ENCODE measurements around the gene PBRM1.
A peak's percentile ranks its signal among the peaks of the same experiment; 100 is the strongest.
"Not testable (repeated sequence)": the region's sequence is repeated elsewhere in the genome, so short reads cannot be mapped to it uniquely, and the experiment has no call there.

Gene PBRM1

DNA sequence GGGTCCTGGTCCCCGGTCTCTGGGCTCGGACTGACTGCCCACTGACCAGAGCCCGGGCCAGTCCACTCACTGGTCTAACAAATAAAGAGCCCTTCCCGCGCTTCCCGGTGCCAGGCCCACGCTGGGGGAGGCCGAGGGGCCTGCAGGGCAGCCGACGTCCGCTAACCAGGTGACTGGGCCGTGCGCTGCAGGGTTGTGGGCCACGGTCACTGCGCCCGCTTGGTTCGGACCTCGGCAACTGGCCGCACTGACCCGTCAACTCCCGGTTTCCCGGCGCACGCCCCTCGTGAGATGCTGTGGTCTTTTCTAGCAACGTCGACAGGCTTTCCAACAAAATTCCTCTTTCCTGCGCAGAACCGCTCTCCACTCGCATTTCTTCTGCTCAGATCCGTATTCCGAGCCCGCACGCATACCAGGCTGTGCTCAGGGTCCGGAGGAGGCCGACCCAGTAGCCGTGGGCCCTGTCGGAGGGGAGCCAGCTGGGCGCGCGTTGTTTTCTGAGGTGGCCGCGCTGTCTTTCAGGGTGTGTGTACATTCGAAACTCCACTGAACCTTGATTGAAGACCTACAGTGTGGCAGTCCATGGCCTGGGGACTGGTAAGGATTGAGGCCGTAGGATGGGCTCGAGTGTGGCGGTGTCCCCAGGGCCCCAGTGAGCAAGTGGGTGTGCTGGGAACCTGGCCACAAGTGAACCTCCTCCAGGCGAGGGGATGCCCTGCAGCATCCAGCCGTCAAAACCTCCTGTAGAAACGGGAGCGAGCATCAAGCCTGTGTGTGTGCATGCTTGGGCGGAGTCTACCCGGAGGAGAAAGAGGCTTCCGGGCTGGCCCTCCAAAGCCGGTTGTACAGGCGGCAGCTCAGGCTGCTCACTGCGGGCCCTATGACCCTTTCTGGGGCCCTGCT is 151.2 kb downstream of the PBRM1 start:
- DNase-seq: no peak

DNA sequence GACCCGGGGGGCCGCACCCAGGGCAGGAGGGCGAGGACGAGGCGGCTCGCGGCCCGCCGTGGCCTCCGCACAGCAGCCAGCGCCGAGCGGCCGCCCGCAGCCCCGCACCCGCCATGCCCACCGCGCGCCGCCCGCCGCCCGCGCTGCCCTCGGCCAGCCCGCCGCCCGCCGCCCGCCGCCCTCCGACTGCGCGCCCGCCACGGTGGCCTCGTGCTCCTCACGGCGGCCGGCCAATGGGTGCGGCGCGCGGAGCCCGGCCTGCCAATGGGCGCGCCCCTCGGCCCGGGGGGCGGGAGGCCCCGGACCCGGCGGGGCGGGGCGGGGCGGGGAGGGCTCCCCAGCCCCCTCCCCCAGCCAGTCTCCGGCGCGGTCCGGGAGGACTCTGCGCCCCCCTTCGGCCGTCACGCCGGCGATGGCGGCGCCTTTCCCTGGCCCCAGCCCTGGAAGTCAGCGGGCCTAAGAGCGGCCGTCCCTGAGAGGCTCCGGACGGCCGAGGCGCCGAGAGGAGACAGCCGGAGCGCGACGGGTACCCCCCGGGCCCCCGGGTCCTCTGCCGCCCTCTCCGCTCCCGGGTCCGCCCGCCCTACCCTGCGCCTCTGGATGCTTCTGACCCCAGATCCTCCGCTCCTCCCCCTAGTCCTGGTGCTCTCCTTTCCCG is 152.0 kb downstream of the PBRM1 start, which contains the start of gene NT5DC2:
NT5DC2 (minus strand) TSS at position 235 of the 658 bp plus-strand sequence; CDS start at position 115, 120 bp downstream.
- DNase-seq: peak; percentile 37 to 59

DNA sequence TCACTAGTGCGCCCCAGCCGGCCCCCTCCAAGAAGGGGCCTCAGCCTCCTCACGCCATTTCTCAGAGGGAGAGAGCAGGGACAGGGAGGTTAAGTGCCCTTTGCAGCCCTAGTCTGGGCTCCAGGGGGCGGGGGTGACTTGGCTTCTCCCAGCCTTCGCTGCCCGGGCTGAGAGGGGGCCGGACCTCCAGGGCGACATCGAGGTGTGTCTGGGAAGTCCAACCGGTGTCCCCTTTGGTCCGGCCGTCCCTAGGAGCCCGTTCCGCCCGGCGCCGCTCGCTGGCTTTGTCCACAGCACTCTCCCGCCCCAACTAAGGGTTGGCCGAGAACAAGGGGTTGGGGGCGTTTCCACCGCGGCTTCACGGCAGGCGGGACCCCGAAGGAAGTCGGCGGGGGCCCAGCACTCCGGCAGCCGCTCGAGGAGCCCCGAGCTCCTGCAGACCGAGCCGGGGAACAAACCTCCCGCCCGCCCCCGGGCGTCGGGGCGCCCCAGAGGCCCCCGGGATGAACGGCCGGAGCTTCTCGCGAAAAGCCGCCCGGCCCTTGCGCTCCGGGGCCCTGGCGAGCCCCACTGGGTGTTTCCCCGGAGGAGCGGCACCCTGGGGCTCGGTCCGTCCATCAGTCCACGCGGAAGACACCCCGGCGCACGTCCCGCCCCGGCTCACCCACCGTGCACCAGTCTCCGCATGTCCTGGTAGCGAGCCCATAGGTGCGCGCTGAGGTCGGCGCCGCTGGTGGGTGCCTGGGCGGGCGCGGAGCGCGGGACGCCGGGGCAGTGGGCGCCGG is 152.7 kb downstream of the PBRM1 start:
- no peak for DNase-seq

DNA sequence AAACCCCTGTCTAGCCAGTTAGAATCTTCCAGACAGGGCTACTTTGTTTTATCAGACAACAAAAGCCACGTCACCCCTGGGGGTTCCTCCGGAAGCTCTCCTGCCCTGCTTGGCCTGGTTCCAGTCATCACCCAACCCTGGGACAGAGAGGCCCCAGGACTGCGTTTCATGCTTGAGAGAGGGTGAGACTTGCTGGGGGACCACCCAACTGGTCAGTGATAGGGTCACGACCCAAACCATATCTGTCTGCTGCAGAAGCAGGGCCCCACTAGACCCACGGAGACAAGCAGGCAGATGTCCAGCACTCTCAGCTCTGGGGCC is 153.2 kb downstream of the PBRM1 start:
- no peak for DNase-seq

DNA sequence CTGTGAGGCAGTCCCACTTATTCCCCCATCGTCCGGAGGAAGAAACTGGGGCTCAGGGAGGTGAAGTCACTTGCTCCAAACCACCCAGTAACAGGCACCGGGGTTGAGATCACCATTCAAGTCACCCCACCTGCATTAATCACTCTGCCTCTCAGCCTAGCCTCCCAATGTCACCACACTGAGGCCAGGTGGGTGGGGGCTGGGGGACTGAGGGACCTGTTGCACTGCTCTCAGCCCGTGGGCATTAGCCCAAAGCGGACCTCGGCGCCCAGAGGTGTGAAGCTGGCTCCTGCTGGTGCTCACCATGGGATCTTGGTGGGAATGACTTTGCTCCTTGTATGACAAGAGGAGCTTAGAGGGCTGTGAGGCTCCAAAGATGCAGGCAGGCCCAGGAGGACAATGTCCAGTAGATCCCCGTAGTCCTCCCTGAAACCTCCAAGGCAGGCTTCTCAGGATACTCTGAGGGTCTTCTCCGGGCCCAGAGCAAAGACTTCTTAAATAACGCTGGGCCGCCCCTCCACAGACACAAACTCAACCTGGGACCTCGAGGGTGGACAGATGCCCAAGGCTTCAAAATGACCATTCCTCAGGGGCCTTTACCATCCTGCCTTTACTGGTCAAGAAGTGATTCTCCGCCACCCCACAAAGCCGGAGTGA is 153.7 kb downstream of the PBRM1 start:
- no peak for DNase-seq

DNA sequence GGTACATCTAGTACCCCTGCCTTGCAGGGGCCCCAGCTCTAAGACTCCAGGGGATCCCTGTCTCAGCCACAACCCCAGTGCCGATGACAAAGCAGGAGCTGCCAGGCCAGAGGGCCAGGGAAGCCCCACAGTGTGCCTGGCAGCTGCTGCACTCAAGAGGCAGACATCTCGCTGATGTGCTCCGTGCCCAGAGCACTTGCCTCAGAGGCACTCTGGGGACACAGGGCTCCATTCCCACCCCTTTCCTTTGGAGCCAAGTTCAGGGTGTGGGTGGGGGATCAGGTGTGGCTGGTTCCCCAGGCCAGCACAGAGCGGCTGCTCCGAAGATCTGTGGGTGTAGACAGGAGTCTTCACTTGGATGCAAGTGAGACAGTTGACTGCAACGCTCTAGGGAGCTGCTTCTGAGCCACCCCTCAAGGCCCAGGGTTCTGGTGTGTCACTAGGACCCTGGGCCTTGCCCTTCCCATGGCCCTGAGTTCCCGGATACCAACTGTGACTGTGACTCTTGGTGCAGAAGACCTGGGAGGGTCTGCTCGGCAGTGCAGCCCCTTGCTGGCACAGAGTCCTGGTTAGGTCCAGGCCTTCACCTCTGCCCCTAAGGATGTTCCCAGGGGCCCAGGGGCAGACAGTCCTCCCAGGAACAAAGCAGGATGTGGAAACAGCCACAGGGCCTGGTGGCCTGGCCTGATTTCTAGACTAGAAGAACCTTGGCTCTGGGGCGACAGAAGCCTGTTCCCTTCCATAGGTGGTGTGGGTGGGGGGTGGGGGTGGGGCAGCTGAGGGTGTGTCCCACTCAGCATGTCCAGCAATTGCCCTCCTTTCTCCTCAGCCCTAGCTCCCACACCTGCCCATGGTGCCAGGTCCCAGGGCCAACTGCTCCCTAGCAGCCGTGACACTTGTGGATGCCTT is 154.5 kb downstream of the PBRM1 start:
- DNase-seq: no peak

DNA sequence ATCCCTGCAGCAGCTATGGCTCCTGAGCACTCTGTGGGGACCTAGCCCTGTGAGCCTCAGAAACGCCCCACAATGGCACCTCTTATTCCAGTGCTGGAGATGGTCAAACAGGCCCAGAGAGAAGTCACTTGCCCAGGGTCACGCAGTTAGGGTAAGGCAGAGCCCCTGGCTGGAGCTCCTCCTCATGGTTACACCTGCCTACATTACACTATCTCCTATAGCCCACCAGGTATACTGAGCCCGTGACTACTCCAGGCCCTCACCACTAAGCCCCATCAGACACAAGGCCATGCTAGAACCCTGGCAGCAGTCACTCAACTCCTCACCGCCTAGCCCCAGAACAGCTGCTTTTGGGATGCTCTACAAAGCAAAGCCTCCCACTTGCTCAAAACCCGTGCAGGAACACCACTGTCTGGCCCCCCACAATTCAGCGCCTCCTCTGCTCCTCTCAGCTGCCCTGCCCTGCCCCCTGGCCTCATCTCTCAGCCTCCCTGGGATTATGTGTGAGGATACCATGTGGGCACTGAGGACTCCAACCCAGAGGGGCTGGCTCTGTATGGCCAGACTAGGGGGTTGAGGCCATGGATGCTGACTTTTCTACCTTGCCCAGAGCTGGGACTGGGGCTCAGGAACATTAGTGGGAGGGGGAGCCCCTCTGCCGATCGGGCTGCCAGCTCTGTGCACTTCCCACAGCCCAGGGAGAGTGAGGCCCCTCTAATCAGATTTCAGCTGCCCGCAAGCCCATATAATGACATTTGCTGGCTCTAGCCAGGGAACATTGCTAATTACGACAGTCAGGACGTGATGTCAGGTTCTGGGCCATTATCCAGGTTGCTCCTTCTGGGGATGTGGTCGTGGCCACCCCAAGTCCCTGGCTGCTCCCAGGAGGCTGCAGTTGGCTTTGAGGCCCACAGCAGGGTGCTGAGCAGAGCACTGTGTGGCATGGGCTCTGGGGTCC is 156.1 kb downstream of the PBRM1 start:
- DNase-seq: no peak

DNA sequence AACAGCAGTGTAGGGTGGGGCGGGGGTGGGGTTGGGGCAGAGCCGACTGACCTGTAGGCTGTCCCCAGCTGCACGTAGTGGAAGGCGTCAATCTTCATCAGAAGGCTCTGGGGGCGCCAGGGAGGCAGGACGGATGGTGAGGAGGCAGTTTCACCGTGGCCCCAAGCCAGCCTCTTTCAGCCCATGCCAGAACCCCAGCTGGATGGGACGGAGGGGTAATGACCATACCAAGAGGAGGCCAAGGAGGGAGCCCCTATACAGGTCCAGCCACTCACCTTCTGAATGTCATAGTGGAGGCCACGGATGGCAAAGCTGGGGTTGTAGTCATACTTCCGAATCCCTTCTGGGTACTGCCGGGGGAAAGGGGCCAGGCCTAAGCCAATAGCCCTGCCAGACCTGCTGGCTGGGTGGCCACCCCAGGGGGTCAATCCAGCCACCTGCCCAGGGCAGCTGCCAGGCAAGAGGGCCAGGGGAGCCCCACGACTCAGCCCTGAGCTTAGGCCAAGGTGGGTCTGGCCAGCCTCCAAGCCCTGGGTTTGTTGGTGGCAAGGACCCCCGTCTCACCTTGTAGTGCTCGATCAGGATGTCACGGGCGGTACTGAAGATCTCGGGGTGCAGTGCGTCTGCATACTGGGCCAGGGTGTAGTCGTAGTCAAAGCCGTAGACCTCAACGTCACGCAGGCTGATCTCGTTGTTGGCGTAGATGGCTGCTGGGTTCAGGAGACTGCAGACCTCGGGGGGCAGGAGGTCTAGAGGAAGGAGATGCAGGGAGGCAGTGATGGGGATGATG is 156.9 kb downstream of the PBRM1 start:
- DNase-seq: no peak

DNA sequence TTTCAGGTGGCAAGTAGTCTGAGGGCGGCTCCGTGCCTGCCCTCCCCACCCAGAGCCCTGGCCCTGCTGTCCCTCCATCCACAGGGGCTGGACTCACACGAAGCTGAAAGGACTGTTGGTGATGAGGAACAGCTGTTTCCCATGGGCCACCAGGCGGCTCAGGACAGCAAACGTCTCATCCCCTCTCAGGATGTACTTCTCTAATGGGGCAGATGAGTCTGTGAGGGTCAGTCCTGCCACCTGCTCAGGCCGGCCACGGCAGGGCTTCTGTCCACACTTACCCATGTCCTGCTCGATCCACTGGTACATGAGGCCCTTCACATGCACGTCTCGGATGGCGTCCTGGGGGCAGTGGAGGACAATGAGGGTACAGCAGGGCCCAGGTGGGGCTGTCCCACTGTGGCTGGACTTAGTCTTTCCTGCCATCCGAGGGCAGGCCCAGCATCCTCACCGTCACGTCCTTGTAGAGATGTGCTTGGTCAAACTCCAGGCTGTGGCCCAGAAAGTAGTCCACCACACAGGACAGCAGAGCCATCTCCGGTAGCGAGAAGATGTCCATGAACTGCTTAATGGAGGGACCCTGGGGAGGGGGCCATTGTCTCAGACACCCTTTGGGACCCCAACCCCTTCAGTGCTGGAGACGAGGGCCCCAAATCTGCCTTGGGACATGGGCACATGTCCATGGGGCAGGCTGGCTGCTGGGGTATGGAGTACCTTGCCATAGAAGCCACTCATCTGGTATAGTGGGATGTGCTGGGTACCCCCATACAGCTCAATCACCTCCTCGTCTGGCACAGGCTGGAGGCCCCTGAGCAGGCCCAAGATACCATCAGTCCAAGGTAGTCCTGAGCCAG is 157.8 kb downstream of the PBRM1 start:
- DNase-seq: no peak

DNA sequence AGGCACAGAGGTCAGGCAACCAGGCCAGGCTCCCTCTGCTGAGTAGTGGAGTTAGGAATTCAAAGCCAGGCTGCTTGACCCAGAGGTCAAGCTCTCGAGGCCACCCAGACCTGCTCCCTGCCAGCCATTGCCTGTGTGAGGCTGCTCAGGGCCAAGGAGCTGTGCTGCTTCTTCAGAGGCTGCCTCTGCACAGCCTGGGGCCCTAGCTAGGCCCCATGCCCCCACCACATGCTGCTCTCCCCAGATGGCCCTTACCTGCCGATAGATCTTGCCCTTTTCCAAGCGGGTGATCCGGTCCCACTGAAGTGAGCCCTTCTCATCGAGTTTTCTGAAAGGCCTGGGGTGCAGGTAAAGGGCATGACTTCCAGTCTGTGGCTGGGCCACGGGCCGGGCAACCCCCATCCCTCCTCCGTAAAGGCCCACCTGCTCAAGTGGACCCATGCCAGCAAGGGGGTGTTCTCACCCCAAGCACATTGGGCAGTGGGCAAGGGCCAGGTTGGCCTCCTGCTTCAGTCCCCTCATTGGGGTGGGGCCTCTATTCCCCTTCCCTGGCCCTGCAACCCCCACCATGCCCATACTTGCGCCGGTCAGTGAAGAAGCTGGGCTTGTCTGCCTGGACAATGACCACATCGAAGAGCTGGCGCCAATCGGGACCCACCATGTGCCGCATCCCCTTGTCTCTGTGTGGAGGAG is 158.5 kb downstream of the PBRM1 start:
- DNase-seq: no peak

DNA sequence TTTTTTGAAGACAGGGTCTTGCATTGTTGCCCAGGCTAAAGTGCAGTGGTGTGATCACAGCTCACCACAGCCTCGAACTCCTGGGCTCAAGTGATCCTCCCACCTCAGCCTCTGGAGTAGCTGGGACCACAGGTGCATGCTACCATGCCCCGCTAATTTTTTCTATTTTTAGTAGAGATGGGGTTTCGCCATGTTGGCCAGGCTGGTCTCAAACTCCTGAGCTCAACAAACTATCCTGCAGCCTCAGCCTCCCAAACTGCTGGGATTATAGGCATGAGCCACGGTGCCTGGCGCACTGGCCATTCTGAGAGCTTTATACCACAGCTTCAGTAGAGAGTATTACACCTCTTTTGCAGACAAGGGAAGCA is 159.1 kb downstream of the PBRM1 start:
- DNase-seq: not testable (repeated sequence)

DNA sequence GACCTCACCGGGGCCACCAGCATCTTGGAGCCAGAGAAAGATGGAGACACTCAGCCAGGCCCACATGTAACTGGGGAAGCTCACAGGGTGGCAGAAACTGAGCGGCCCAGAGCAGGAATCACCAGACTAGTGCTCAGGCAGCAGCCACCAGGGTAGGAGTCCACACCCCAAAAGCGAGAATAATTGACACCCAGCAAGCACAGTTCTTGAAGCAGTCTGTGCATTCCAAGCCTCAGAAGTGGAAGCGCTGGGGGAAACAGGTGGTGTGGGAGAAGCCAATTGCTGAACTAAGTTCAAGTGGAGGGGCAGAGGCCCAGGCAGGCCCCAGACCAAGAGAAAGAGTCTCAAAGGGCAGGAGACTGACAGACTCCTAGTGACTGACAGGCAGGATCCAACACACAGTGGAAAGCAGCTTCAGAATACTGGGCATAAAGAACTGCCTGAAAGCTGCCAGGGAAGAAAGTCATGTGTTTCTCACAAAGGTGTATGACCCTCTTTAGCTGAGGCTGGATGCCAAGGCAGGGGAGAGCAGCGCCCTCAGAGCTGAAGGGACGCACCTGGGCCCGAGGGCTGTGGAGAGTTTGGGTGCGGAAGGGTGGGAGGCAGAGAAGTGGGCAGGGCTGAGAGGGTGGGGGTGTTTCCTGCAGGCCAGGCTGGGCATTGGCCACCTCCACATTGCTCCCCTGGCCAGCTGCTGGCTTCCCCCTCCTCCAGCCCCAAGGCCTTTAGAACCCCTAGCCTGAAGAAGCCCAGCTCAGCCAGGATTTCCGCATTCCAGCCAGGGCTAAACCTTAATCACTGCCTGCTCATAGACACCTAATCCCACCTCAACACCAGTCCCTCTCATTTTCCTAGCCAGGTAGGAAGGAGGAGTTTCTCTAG is 159.8 kb downstream of the PBRM1 start:
- DNase-seq: no peak

DNA sequence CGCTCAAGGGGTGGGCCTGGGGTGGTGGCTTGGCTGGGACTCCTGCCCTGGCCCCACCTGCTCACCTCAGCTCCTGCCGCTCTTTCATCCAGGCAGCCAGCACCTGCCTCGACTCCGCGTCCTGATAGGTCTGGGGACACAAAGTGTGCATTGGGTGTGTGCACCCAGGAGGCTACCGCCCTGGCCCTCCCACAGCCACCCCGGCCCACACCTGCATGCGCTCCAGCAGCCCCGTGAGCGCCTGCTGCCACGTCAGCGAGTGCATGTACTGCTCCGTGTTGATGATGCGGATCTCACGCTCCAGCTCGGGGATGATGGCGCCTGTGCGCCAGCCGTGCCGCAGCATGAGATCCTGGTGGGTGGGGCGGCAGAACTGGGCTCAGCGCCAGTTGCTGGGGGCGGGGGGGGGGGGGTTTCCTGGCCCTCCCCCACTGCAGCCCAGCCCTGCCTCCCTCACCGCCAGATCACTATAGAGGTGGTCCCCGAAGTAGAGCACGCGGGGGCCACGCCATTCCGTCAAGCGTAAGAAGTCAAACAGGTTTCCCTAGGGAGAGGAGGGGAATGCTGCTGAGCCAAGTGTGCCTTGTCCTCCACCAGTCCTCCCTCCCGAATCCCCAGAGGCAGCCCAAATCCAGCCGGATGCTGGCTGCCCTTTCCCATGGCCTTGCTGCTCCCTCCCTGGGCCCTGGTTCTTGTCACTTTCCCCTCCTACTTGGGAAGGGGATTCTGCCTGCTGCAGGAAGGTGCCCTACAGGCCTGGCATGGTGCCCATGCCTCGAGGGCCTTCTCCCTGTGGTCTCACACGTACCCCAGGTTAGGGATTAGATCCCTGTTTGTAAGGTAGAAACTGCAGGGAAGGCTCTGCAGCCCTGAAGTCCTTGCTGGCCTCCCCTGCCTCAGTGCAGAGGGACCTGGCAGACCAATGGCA is 160.7 kb downstream of the PBRM1 start:
- DNase-seq: no peak

DNA sequence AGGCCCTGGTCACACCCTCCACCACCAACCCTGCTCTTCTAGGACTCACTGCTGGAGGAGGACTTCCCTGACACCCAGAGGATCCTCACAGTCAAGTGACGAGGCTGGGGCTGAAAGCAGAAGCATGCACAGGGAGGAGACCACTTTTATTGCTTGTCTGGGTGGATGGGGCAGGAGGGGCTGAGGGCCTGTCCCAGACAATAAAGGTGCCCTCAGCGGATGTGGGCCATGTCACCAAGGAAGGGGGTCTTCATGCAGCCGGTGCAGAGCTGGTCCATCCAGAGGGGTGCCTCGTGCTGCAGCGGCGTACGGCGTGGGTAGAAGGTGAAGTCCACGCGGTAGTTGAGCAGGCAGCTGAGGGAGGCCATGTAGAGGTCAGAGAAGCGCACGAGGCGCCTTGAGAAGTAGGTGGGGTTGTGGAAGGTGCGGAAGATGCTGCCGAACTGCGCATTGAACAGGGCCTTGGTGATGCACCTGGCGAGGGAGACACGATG is 161.4 kb downstream of the PBRM1 start:
- no peak for DNase-seq

DNA sequence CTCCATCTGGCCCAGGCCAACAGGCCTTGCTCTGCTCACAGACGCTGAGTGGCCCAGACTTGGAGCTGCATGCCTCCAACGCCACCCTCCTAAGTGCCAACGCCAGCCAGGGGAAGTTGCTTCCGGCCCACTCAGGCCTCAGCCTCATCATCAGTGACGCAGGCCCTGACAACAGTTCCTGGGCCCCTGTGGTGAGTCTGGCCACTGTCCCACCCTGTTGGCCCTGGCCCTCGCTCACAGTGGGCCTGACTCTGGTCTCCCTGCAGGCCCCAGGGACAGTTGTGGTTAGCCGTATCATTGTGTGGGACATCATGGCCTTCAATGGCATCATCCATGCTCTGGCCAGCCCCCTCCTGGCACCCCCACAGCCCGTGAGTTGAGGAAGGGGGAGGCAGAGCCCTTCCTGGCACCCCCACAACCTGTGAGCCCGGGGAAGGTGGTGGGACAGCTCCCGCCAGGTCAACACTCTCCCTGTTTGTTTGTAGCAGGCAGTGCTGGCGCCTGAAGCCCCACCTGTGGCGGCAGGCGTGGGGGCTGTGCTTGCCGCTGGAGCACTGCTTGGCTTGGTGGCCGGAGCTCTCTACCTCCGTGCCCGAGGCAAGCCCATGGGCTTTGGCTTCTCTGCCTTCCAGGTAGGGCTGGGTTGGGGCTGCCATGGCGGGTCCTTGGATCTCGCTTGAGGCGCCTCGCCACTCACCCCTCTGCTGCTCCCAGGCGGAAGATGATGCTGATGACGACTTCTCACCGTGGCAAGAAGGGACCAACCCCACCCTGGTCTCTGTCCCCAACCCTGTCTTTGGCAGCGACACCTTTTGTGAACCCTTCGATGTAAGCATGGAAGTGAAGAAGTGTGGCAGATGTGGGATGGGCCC is 162.1 kb downstream of the PBRM1 start:
- no peak for DNase-seq
